ENCODE data around the gene SUCO. TPM values are rescaled to one million over a fixed set of nuclear protein-coding genes. Genes with fewer than 3 reads are reported as not detected.

The SUCO gene
- total and polyA plus RNA-seq, 2 donors (not counting 3 experiments of a cell fraction or from before 2014, with no cell fraction given) = 5.1 to 27.2 TPM

GRCh38 chr1:172641492-172641891, 108.5 kb downstream of the SUCO start:
- H3K27me3 ChIP-seq (ENCODE audit: control insufficient read depth in 2 of 2, insufficient read depth in 2 of 2, low read length in 2 of 2) = peaks cover 4% of the 10 kb centered on the region in 2 experiments
- no peak overlapping the region for H2AFZ ChIP-seq (ENCODE audit: low read depth, low read length)
- DNase-seq (ENCODE audit: low read depth, low spot score) (no peak), FAIRE-seq (no peak)
- H3K4me2 ChIP-seq (ENCODE audit: insufficient read depth, low read length) = no peak overlapping the region
- H3K36me3 ChIP-seq (ENCODE audit: control insufficient read depth in 2 of 2, extremely low read depth in 1 of 2, insufficient read depth in 2 of 2, low read length in 2 of 2) = no peaks in the 10 kb centered on the region
- H3K9me1 ChIP-seq (replicated peaks; ENCODE audit: control insufficient read depth, extremely low read depth, insufficient read depth, low read length) = no peaks in the 10 kb centered on the region
- no peak overlapping the region for H3K27ac ChIP-seq (ENCODE audit: insufficient read depth, low read depth, low read length)
- H3K4me1 ChIP-seq (ENCODE audit: control insufficient read depth, extremely low read depth, insufficient read depth, low read length) = peaks cover 10% of the 10 kb centered on the region
- H3K4me3 ChIP-seq (replicated peaks in 1 of 3; ENCODE audit: insufficient read depth in 1 of 3, low read depth in 1 of 3, low read length in 3 of 3) = no peak overlapping the region
- no TSS peak for BruUV-seq (replicated peaks)
- no peak overlapping the region for H3K9ac ChIP-seq (replicated peaks; ENCODE audit: extremely low read depth, insufficient read depth, low read length)
- ChIA-PET POLR2A (no interaction called here), CTCF (interaction anchor here (1.6 kb wide), 1 partner anchor 79 kb away, joined by 6 read pairs; no protein-coding TSS in a partner anchor)
- dilution Hi-C loops (cut with MboI; ENCODE audit: extremely low pct_ligation_motif_present, low sequenced_read_pairs) (no loop called here), intact Hi-C loops (cut with micrococcal nuclease) (no loop called here)
- no peaks in the 10 kb centered on the region for H3K79me2 ChIP-seq (ENCODE audit: control insufficient read depth, insufficient read depth, low read length)
- TF ChIP-seq MAX (IDR thresholded peaks at IDR 0.05; ENCODE audit: insufficient read depth, insufficient read length) = no peak
- TF ChIP-seq EZH2 (IDR thresholded peaks at IDR 0.05; ENCODE audit: borderline replicate concordance, low read depth, low read length, severe bottlenecking) = no peak
- no peak for TF ChIP-seq GATA2 (IDR thresholded peaks at IDR 0.05; ENCODE audit: insufficient read depth, insufficient read length, low read depth, low read length)
- TF ChIP-seq POLR2AphosphoS5 (IDR thresholded peaks at IDR 0.05; ENCODE audit: insufficient read depth, low read depth, low read length) = no peak
- no peak for TF ChIP-seq MYC (IDR thresholded peaks at IDR 0.05; ENCODE audit: low read depth, low read length)
- H3K9me3 ChIP-seq (replicated peaks; ENCODE audit: control insufficient read depth, insufficient read depth, low read length) = no peaks in the 10 kb centered on the region
- H4K20me1 ChIP-seq (replicated peaks; ENCODE audit: control insufficient read depth, extremely low read depth, insufficient read depth, low read length) = no peaks in the 10 kb centered on the region

- Histone ChIP-seq H3K36me3 (ENCODE audit: control insufficient read depth in 2 of 2, extremely low read depth in 1 of 2, insufficient read depth in 2 of 2, low read length in 2 of 2) (no peaks in the 10 kb centered on the region), H3K79me2 (ENCODE audit: control insufficient read depth, insufficient read depth, low read length) (no peaks in the 10 kb centered on the region), H4K20me1 (replicated peaks; ENCODE audit: control insufficient read depth, extremely low read depth, insufficient read depth, low read length) (no peaks in the 10 kb centered on the region), H3K4me2 (ENCODE audit: insufficient read depth, low read length) (peak overlapping the region; percentile 37), H3K27ac (ENCODE audit: insufficient read depth, low read depth, low read length) (no peak overlapping the region), H3K4me1 (ENCODE audit: control insufficient read depth, extremely low read depth, insufficient read depth, low read length) (peaks cover 10% of the 10 kb centered on the region), H3K27me3 (ENCODE audit: control insufficient read depth in 2 of 2, insufficient read depth in 2 of 2, low read length in 2 of 2) (peaks cover 4% of the 10 kb centered on the region in 2 experiments), H3K9me3 (replicated peaks; ENCODE audit: control insufficient read depth, insufficient read depth, low read length) (no peaks in the 10 kb centered on the region), H3K9me1 (replicated peaks; ENCODE audit: control insufficient read depth, extremely low read depth, insufficient read depth, low read length) (no peaks in the 10 kb centered on the region), H2AFZ (ENCODE audit: low read depth, low read length) (no peak overlapping the region), H3K4me3 (replicated peaks in 1 of 3; ENCODE audit: insufficient read depth in 1 of 3, low read depth in 1 of 3, low read length in 3 of 3) (no peak overlapping the region), H3K9ac (replicated peaks; ENCODE audit: extremely low read depth, insufficient read depth, low read length) (no peak overlapping the region)
- dilution Hi-C loops (cut with MboI; ENCODE audit: extremely low pct_ligation_motif_present, low sequenced_read_pairs) = no loop called here
- DNase-seq (ENCODE audit: low read depth, low spot score) (peak; percentile 74), FAIRE-seq (peak; percentile 76)
- ChIA-PET CTCF (no interaction called here), POLR2A (no interaction called here)
- no TSS peak for BruUV-seq (replicated peaks)
- intact Hi-C loops (cut with micrococcal nuclease) = no loop called here
- TF ChIP-seq FOS (IDR thresholded peaks at IDR 0.05; ENCODE audit: borderline replicate concordance, insufficient read depth, low read length) = peak; percentile 12
- peak; percentile 60 for TF ChIP-seq POLR2AphosphoS5 (IDR thresholded peaks at IDR 0.05; ENCODE audit: insufficient read depth, low read depth, low read length)
- peak; percentile 52 for TF ChIP-seq MYC (IDR thresholded peaks at IDR 0.05; ENCODE audit: low read depth, low read length)
- peak; percentile 52 for TF ChIP-seq MAX (IDR thresholded peaks at IDR 0.05; ENCODE audit: insufficient read depth, insufficient read length)
- no peak for TF ChIP-seq JUN (IDR thresholded peaks at IDR 0.05; ENCODE audit: borderline replicate concordance, insufficient read depth, insufficient read length, low read depth)
- no peak for TF ChIP-seq CTCF (IDR thresholded peaks at IDR 0.05; ENCODE audit: extremely low read depth in 1 of 2, insufficient read depth in 1 of 2, low read depth in 1 of 2, low read length in 2 of 2)
- peak; percentile 60 for TF ChIP-seq GATA2 (IDR thresholded peaks at IDR 0.05; ENCODE audit: insufficient read depth, insufficient read length, low read depth, low read length)
- TF ChIP-seq POLR2A (IDR thresholded peaks at IDR 0.05; ENCODE audit: low read depth, low read length) = no peak
These were observed 110.0 kb downstream of the SUCO start for GRCh38 chr1:172642970-172643369.
